B cell (primary cell): Measurements from ENCODE around the gene KCNH1. TPM values are rescaled to one million over a fixed set of nuclear protein-coding genes. Genes with fewer than 3 reads are reported as not detected.

Experiments
- ATAC-seq: fragments of 200-7000 bp; cut with Tn5 transposase; one replicate; pipeline ENCODE4 v1.10.0; 2021; ENCODE audit warnings: low read depth, mild to moderate bottlenecking, moderate number of reproducible peaks, moderate library complexity
- CTCF ChIA-PET: fragments of 350-600 bp; sonication (Branson Sonifier 250); formaldehyde crosslinking; loops from one replicate; lab custom pipeline; 2021; ENCODE audit warnings: antibody characterized with exemption, inconsistent platforms; lab: Charles Lee
- POLR2A ChIA-PET: fragments of 350-600 bp; sonication (Branson Sonifier 250); formaldehyde crosslinking; loops from one replicate; lab custom pipeline; 2021; ENCODE audit warnings: antibody characterized with exemption; lab: Charles Lee
- DNase-seq: peaks from one replicate; pipeline ENCODE4 v3.0.0; 2013
- H2AFZ ChIP-seq: 2 replicates; pipeline ENCODE4 v1.6.1; 2012; ENCODE audit warnings: mild to moderate bottlenecking, low read depth, low read length; ENCODE audit not compliant: insufficient read depth, poor library complexity, severe bottlenecking
- H3K27ac ChIP-seq, 2 donors: 1 replicate in 1 of 2; 2 replicates in 1 of 2; pipeline ENCODE4 v1.5.1; 2012 to 2013; ENCODE audit warnings: low read length in 2 of 2, mild to moderate bottlenecking in 2 of 2, moderate library complexity in 1 of 2
- H3K27me3 ChIP-seq, 4 experiments: fragments of 200-600 bp in 1 of 4; sonication (generic) in 1 of 4; replicated peaks in 1 of 4; 1 replicate in 2 of 4; 2 replicates in 2 of 4; pipeline versions ENCODE4 v1.6.1 to v1.7.0; 2013 to 2016; ENCODE audit warnings: low read length in 3 of 4, mild to moderate bottlenecking in 2 of 4, mixed read lengths in 1 of 4, moderate library complexity in 1 of 4; ENCODE audit not compliant: insufficient read depth in 4 of 4, control insufficient read depth in 3 of 4; ENCODE audit errors: control extremely low read depth in 1 of 4
- H3K36me3 ChIP-seq, 2 experiments: replicated peaks in 1 of 2; 1 replicate in 1 of 2; 2 replicates in 1 of 2; pipeline versions ENCODE4 v1.6.1 to v1.7.1; 2013; ENCODE audit warnings: low read length in 1 of 2; ENCODE audit not compliant: insufficient read depth in 2 of 2, control insufficient read depth in 1 of 2; ENCODE audit errors: control extremely low read depth in 1 of 2, extremely low read depth in 1 of 2
- H3K4me1 ChIP-seq, 2 donors: fragments of 200-600 bp in 1 of 2; sonication (generic) in 1 of 2; 1 replicate in 1 of 2; 2 replicates in 1 of 2; pipeline versions ENCODE4 v1.5.1 to v1.6.1; 2013 to 2017; ENCODE audit warnings: low read length in 2 of 2; ENCODE audit not compliant: control insufficient read depth in 2 of 2, insufficient read depth in 2 of 2
- H3K4me2 ChIP-seq: replicated peaks from 2 replicates; pipeline ENCODE3; 2012; ENCODE audit warnings: mild to moderate bottlenecking, low read depth, low read length; ENCODE audit not compliant: poor library complexity, severe bottlenecking
- H3K4me3 ChIP-seq, 5 experiments: fragments of 200-600 bp in 1 of 5; sonication (generic) in 1 of 5; 1 replicate in 3 of 5; 2 replicates in 2 of 5; pipeline versions ENCODE4 v1.5.1 to v1.7.0; 2011 to 2016; ENCODE audit warnings: low read length in 4 of 5, mild to moderate bottlenecking in 4 of 5, low read depth in 2 of 5, control low read depth in 1 of 5, moderate library complexity in 1 of 5; ENCODE audit not compliant: insufficient read depth in 1 of 5; ENCODE audit errors: control extremely low read depth in 1 of 5, extremely low read depth in 1 of 5
- H3K79me2 ChIP-seq: fragments of 200-600 bp; sonication (generic); one replicate; pipeline ENCODE4 v1.6.0; 2016; ENCODE audit warnings: low read length; ENCODE audit not compliant: control insufficient read depth, insufficient read depth
- H3K9ac ChIP-seq: fragments of 200-600 bp; sonication (generic); 2 replicates; pipeline ENCODE4 v1.6.1; 2017; ENCODE audit warnings: mild to moderate bottlenecking, low read length, moderate library complexity
- H3K9me3 ChIP-seq, 3 donors: one replicate each; pipeline versions ENCODE4 v1.6.1 to v1.7.1; 2013; ENCODE audit warnings: low read length in 2 of 3; ENCODE audit not compliant: control insufficient read depth in 2 of 3, insufficient read depth in 1 of 3; ENCODE audit errors: control extremely low read depth in 1 of 3
- H4K20me1 ChIP-seq: 2 replicates; pipeline ENCODE4 v1.6.0; 2012; ENCODE audit warnings: mild to moderate bottlenecking, low read length; ENCODE audit not compliant: insufficient read depth, control insufficient read depth, poor library complexity, severe bottlenecking
- H3K27ac Mint-ChIP-seq: one replicate; pipeline ENCODE4 v1.8.0; 2021; ENCODE audit warnings: mixed read lengths
- H3K27me3 Mint-ChIP-seq: one replicate; pipeline ENCODE4 v1.8.0; 2021; ENCODE audit warnings: mixed read lengths
- H3K4me1 Mint-ChIP-seq: one replicate; pipeline ENCODE4 v1.8.0; 2021; ENCODE audit warnings: mixed read lengths
- H3K4me3 Mint-ChIP-seq: one replicate; pipeline ENCODE4 v1.8.0; 2021; ENCODE audit warnings: mixed read lengths
- H3K9me3 Mint-ChIP-seq: one replicate; pipeline ENCODE4 v1.8.0; 2022; ENCODE audit warnings: mixed read lengths; ENCODE audit not compliant: insufficient read depth
- EZH2 ChIP-seq: IDR thresholded peaks from 2 replicates; pipeline ENCODE4 v1.6.1; 2012; ENCODE audit warnings: borderline replicate concordance, low read depth, mild to moderate bottlenecking, moderate library complexity, low read length; ENCODE audit not compliant: insufficient read depth, poor library complexity, severe bottlenecking
- WGBS: methylation state at CpG from one replicate; pipeline ENCODE4 v1.1.5; 2013; ENCODE audit warnings: missing lambda C conversion rate; ENCODE audit not compliant: insufficient coverage; 5-methylcytosine and 5-hydroxymethylcytosine counted together
- intact Hi-C: fragments of 100-400 bp; cut with micrococcal nuclease; formaldehyde crosslinking; loops from one replicate; pipeline ENCODE4 v1.10.0; 2022
- polyA plus RNA-seq: library from polyadenylated mRNA; depleted of rRNA; stranded (reverse); fragments of >200 nt; gene quantifications from 2 replicates; pipeline ENCODE4 v1.2.3, GENCODE V29; 2012
- total RNA-seq, 2 donors: library from RNA; stranded (reverse); fragments of 120-200 nt in 1 of 2; gene quantifications; 1 replicate in 1 of 2; 2 replicates in 1 of 2; pipeline versions ENCODE4 v1.2.3 to v1.2.4, GENCODE V29; 2013 to 2022
- TF ChIP-seq, protein P1 (sequence below): fragments of 200-600 bp; IDR thresholded peaks from one replicate; pipeline ENCODE4 v1.8.0; 2022; ENCODE audit warnings: antibody characterized with exemption, mild to moderate bottlenecking

The KCNH1 gene
- total and polyA plus RNA-seq, 2 donors (not counting 1 experiment from before 2014, with no cell fraction given): not detected

DNA sequence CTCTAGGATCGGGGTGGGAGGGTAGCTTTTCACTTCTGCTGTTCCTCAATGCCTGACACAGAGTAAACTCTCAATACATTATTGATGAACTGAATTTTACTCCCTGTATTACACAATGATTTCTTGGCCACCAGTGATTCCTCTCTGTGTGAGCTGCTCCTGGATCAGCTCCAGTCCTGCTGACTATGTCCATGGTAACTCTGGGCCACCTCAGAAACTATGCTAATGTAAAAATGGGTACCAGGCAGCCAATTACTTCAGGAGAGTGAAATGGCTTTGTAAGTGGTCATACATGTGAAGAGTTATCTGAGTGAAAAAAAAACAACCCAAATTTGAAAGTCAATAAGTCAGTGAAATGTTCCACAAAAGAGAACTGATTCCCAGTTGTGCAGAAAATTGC is 311.0 kb downstream of the KCNH1 start:
- no peak overlapping the region for H3K4me3 ChIP-seq
- intact Hi-C loops: no loop called here
- H3K9me3 ChIP-seq: no peaks in the 10 kb centered on the region
- H3K4me3 Mint-ChIP-seq: no peak overlapping the region
- CTCF ChIA-PET: no interaction called here
- no peak overlapping the region for H3K27ac Mint-ChIP-seq
- no peaks in the 10 kb centered on the region for H3K27me3 ChIP-seq
- POLR2A ChIA-PET: no interaction called here
- no peak overlapping the region for H3K27ac ChIP-seq
- no peaks in the 10 kb centered on the region for H3K79me2 ChIP-seq
- H3K27me3 Mint-ChIP-seq: peaks cover 7% of the 10 kb centered on the region
- WGBS: no CpG with 5 or more reads among the region's 1 CpG
- H3K4me2 ChIP-seq: no peak overlapping the region
- H3K4me1 ChIP-seq: peaks cover 4 to 5% of the 10 kb centered on the region in 2 donors
- TF ChIP-seq, protein P1, sequence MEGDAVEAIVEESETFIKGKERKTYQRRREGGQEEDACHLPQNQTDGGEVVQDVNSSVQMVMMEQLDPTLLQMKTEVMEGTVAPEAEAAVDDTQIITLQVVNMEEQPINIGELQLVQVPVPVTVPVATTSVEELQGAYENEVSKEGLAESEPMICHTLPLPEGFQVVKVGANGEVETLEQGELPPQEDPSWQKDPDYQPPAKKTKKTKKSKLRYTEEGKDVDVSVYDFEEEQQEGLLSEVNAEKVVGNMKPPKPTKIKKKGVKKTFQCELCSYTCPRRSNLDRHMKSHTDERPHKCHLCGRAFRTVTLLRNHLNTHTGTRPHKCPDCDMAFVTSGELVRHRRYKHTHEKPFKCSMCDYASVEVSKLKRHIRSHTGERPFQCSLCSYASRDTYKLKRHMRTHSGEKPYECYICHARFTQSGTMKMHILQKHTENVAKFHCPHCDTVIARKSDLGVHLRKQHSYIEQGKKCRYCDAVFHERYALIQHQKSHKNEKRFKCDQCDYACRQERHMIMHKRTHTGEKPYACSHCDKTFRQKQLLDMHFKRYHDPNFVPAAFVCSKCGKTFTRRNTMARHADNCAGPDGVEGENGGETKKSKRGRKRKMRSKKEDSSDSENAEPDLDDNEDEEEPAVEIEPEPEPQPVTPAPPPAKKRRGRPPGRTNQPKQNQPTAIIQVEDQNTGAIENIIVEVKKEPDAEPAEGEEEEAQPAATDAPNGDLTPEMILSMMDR: no peak
- TF ChIP-seq EZH2: no peak
- no peaks in the 10 kb centered on the region for H3K9me3 Mint-ChIP-seq
- H2AFZ ChIP-seq: no peak overlapping the region
- H3K9ac ChIP-seq: no peak overlapping the region
- DNase-seq: no peak
- H3K4me1 Mint-ChIP-seq: peaks cover 7% of the 10 kb centered on the region
- H4K20me1 ChIP-seq: no peaks in the 10 kb centered on the region
- ATAC-seq: no peak
- H3K36me3 ChIP-seq: no peaks in the 10 kb centered on the region

DNA sequence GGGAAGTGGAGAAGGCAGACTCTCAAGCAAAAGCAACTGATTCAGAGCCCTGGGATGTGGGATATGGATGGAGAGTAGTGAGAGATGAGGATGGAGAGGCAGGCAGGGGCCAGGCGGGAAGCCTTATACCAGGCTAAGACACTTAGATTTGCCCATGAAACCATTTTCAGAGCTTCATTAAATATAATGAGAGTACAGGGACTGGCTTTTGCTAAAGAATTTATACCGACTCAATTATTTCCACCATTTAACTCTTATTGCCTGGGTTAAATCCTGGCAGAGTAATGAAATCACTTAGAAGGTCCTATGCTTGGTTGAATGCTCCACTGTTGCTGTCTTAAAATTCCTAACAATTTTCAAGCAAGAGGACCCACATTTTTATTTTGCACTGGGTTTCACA is 311.7 kb downstream of the KCNH1 start:
- H3K4me3 Mint-ChIP-seq: no peak overlapping the region
- ChIA-PET POLR2A (no interaction called here), CTCF (no interaction called here)
- Histone ChIP-seq H3K27ac (no peak overlapping the region), H4K20me1 (no peaks in the 10 kb centered on the region), H3K4me2 (no peak overlapping the region), H3K4me3 (no peak overlapping the region), H3K27me3 (no peaks in the 10 kb centered on the region), H2AFZ (no peak overlapping the region), H3K36me3 (no peaks in the 10 kb centered on the region), H3K79me2 (no peaks in the 10 kb centered on the region), H3K9me3 (no peaks in the 10 kb centered on the region), H3K4me1 (peaks cover 11% of the 10 kb centered on the region in 2 donors), H3K9ac (no peak overlapping the region)
- H3K4me1 Mint-ChIP-seq: peaks cover 14% of the 10 kb centered on the region
- intact Hi-C loops: no loop called here
- ATAC-seq (no peak), DNase-seq (no peak)
- H3K9me3 Mint-ChIP-seq: no peaks in the 10 kb centered on the region
- peaks cover 7% of the 10 kb centered on the region for H3K27me3 Mint-ChIP-seq
- H3K27ac Mint-ChIP-seq: no peak overlapping the region
- TF ChIP-seq, protein P1: no peak
- TF ChIP-seq EZH2: no peak
- WGBS: no CpG with 5 or more reads among the region's 2 CpGs
